ENCODE results near the gene MNAT1. TPM values are rescaled to one million over a fixed set of nuclear protein-coding genes. Genes with fewer than 3 reads are reported as not detected.

MNAT1 gene
- total RNA-seq, 2 experiments from 2014 or later, result 41.6 to 44.1 TPM

- ChIA-PET CTCF (interaction anchor here (0.8 to 1.4 kb wide), 6 partner anchors 10 to 356 kb away, joined by 3 to 4 read pairs (median 3); no protein-coding TSS in a partner anchor), POLR2A (interaction anchor here (1.0 to 1.7 kb wide), 6 partner anchors 15 to 733 kb away, joined by 3 to 7 read pairs (median 3); partner anchors contain the start of gene PPM1A)
- Mint-ChIP-seq H3K27me3 (no peaks in the 10 kb centered on the region), H3K36me3 (ENCODE audit: low read depth) (peaks cover 26% of the 10 kb centered on the region), H3K9me3 (no peaks in the 10 kb centered on the region), H3K4me1 (ENCODE audit: low read depth) (peaks cover 34% of the 10 kb centered on the region), H3K27ac (no peak within 1 kb of the TSS), H3K4me3 (no peak within 1 kb of the TSS)
- intact Hi-C loops (cut with micrococcal nuclease), result no loop called here
- ATAC-seq (peak; percentile 88), DNase-seq (peak; percentile 94)
- no peak for TF ChIP-seq CTCF (IDR thresholded peaks at IDR 0.05)
Measured at GRCh38 chr14:60980811-60981632, 246.5 kb downstream of the MNAT1 start, which contains the start of the genes SLC38A6 and TRMT5. Gene SLC38A6 (plus strand): TSS chr14:60981245. CDS start chr14:60981278, 33 bp downstream. Gene TRMT5 (minus strand): TSS chr14:60981079. CDS start chr14:60980973, 106 bp downstream.

GRCh38 chr14:60981633-60982455 lies 247.3 kb downstream of the MNAT1 start:
- Mint-ChIP-seq H3K36me3 (ENCODE audit: low read depth) (peaks cover 19% of the 10 kb centered on the region), H3K9me3 (no peaks in the 10 kb centered on the region), H3K27me3 (no peaks in the 10 kb centered on the region), H3K4me3 (no peak overlapping the region), H3K27ac (no peak overlapping the region), H3K4me1 (ENCODE audit: low read depth) (peaks cover 27% of the 10 kb centered on the region)
- peak; percentile 17 for DNase-seq
- TF ChIP-seq CTCF (IDR thresholded peaks at IDR 0.05), result no peak
- ChIA-PET CTCF (interaction anchor here (0.7 to 1.2 kb wide), 3 partner anchors 18 to 357 kb away, joined by 3 to 4 read pairs (median 3); no protein-coding TSS in a partner anchor), POLR2A (interaction anchor here (1.0 to 1.7 kb wide), 6 partner anchors 12 to 733 kb away, joined by 3 to 7 read pairs (median 3); partner anchors contain the start of gene PPM1A)
- intact Hi-C loops (cut with micrococcal nuclease), result no loop called here
- no peak for ATAC-seq

DNA sequence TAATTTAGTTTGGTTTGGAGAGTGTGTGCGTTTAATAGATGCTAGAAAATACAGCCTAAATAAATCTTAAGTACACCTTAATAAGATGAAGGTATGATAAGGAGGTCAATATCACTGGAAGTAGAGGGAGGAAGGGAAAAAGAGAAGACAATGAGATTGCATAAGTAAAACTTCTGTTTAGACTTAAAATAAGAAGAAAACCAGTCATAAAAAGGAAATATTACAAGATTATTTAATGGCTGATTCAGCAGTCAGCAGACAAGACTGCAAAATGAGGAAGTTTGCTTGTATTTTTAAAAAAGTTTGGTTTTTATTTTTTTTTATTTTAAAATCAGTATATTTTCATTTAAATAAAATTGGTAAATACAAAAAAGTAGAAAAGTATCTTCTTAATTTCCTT lies 249.6 kb downstream of the MNAT1 start:
- Mint-ChIP-seq H3K27ac (no peak overlapping the region), H3K9me3 (no peaks in the 10 kb centered on the region), H3K4me1 (ENCODE audit: low read depth) (peaks cover 12% of the 10 kb centered on the region), H3K27me3 (no peaks in the 10 kb centered on the region), H3K36me3 (ENCODE audit: low read depth) (peaks cover 5% of the 10 kb centered on the region), H3K4me3 (no peak overlapping the region)
- intact Hi-C loops (cut with micrococcal nuclease), result no loop called here
- ATAC-seq, result no peak
- POLR2A ChIA-PET, result no interaction called here
- CTCF ChIA-PET, result no interaction called here
- TF ChIP-seq CTCF (IDR thresholded peaks at IDR 0.05), result no peak
- DNase-seq, result no peak

DNA sequence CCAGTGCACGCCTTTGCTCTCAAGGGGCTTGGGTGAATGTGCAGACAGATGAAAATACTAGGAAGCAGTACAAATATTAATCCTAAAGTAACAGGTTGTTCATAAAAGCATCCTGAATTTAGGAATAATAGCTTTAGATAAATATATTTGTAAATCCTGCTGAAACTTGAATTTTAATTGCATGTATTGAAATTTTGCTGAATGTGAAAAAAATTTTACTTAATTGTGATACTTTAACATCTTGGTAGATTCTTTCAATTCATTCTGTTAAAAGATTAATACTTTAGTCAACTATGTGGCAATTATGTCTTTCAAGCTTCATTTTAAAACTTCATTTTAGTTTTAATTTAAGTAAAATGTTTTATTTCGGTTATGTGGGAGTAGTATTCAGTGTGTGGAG lies 251.9 kb downstream of the MNAT1 start:
- ChIA-PET CTCF (interaction anchor here (1.4 kb wide), 1 partner anchor 41 kb away, joined by 3 read pairs; no protein-coding TSS in a partner anchor), POLR2A (no interaction called here)
- no peak for TF ChIP-seq CTCF (IDR thresholded peaks at IDR 0.05)
- Mint-ChIP-seq H3K4me1 (ENCODE audit: low read depth) (no peaks in the 10 kb centered on the region), H3K36me3 (ENCODE audit: low read depth) (peaks cover 3% of the 10 kb centered on the region), H3K27ac (no peak overlapping the region), H3K9me3 (no peaks in the 10 kb centered on the region), H3K27me3 (no peaks in the 10 kb centered on the region), H3K4me3 (no peak overlapping the region)
- no peak for DNase-seq
- no peak for ATAC-seq
- intact Hi-C loops (cut with micrococcal nuclease), result no loop called here

All from activated CD8-positive, alpha-beta T cell treated with anti-CD3 and anti-CD28 coated beads for 36 hours (primary cell).